Measurements from ENCODE around the gene MTUS2. TPM values are rescaled to one million over a fixed set of nuclear protein-coding genes. Genes with fewer than 3 reads are reported as not detected.

MTUS2 gene
- total and polyA plus RNA-seq, 2 donors (not counting 3 experiments of a cell fraction or from before 2014, with no cell fraction given): not detected

DNA sequence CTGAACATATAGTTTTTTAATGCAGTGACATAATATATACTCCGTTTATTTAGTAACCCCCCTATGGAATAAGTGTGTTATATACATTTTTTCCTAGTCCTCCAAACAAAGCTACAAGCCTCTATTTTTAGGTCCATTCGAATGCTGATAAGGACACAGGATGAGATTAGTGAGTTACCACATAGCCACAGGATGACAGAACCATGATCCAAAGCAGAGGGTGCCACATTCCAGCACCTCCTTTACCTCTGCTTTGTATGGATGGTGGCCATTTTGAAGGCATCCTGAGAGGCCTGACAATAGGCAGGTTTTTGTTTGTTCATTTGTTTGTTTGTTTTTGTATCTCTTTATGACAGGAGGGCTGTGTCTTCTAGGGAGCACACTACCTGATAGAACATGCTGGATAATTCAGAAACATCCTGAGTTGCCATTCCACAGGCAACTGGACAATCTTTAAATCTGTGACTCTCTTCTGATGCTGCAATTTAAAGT, 186.3 kb downstream of the MTUS2 start:
- POLR2A ChIA-PET: no interaction called here
- H3K4me1 ChIP-seq (ENCODE audit: control insufficient read depth, extremely low read depth, insufficient read depth, low read length): no peaks in the 10 kb centered on the region
- intact Hi-C loops (cut with micrococcal nuclease): no loop called here
- dilution Hi-C loops (cut with MboI; ENCODE audit: extremely low pct_ligation_motif_present, low sequenced_read_pairs): no loop called here
- no peaks in the 10 kb centered on the region for H3K79me2 ChIP-seq (ENCODE audit: control insufficient read depth, insufficient read depth, low read length)
- no peaks in the 10 kb centered on the region for H3K27me3 ChIP-seq (ENCODE audit: control insufficient read depth in 2 of 2, insufficient read depth in 2 of 2, low read length in 2 of 2)
- no peak overlapping the region for H3K27ac ChIP-seq (ENCODE audit: insufficient read depth, low read depth, low read length)
- no peak for DNase-seq (ENCODE audit: low read depth, low spot score)
- H3K4me3 ChIP-seq (replicated peaks in 1 of 3; ENCODE audit: insufficient read depth in 1 of 3, low read depth in 1 of 3, low read length in 3 of 3): no peak overlapping the region
- TF ChIP-seq JUN (IDR thresholded peaks at IDR 0.05; ENCODE audit: borderline replicate concordance, insufficient read depth, insufficient read length, low read depth) (no peak), MYC (IDR thresholded peaks at IDR 0.05; ENCODE audit: low read depth, low read length) (no peak), POLR2A (IDR thresholded peaks at IDR 0.05; ENCODE audit: low read depth, low read length) (no peak), GATA2 (IDR thresholded peaks at IDR 0.05; ENCODE audit: insufficient read depth, insufficient read length, low read depth, low read length) (no peak), EZH2 (IDR thresholded peaks at IDR 0.05; ENCODE audit: borderline replicate concordance, low read depth, low read length, severe bottlenecking) (no peak), FOS (IDR thresholded peaks at IDR 0.05; ENCODE audit: borderline replicate concordance, insufficient read depth, low read length) (no peak), POLR2AphosphoS5 (IDR thresholded peaks at IDR 0.05; ENCODE audit: insufficient read depth, low read depth, low read length) (no peak)
- TF ChIP-seq, protein P1, sequence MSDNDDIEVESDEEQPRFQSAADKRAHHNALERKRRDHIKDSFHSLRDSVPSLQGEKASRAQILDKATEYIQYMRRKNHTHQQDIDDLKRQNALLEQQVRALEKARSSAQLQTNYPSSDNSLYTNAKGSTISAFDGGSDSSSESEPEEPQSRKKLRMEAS (IDR thresholded peaks at IDR 0.05; ENCODE audit: insufficient read depth, insufficient read length): no peak
- TF ChIP-seq, protein P2, sequence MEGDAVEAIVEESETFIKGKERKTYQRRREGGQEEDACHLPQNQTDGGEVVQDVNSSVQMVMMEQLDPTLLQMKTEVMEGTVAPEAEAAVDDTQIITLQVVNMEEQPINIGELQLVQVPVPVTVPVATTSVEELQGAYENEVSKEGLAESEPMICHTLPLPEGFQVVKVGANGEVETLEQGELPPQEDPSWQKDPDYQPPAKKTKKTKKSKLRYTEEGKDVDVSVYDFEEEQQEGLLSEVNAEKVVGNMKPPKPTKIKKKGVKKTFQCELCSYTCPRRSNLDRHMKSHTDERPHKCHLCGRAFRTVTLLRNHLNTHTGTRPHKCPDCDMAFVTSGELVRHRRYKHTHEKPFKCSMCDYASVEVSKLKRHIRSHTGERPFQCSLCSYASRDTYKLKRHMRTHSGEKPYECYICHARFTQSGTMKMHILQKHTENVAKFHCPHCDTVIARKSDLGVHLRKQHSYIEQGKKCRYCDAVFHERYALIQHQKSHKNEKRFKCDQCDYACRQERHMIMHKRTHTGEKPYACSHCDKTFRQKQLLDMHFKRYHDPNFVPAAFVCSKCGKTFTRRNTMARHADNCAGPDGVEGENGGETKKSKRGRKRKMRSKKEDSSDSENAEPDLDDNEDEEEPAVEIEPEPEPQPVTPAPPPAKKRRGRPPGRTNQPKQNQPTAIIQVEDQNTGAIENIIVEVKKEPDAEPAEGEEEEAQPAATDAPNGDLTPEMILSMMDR (IDR thresholded peaks at IDR 0.05; ENCODE audit: extremely low read depth in 1 of 2, insufficient read depth in 1 of 2, low read depth in 1 of 2, low read length in 2 of 2): no peak
- CTCF ChIA-PET: no interaction called here
- no peak overlapping the region for H2AFZ ChIP-seq (ENCODE audit: low read depth, low read length)
- no peak for FAIRE-seq
- no TSS peak for BruUV-seq (replicated peaks)
- H3K9ac ChIP-seq (replicated peaks; ENCODE audit: extremely low read depth, insufficient read depth, low read length): no peak overlapping the region
- H3K36me3 ChIP-seq (ENCODE audit: control insufficient read depth in 2 of 2, extremely low read depth in 1 of 2, insufficient read depth in 2 of 2, low read length in 2 of 2): no peaks in the 10 kb centered on the region
- H3K4me2 ChIP-seq (ENCODE audit: insufficient read depth, low read length): no peak overlapping the region
- no peaks in the 10 kb centered on the region for H4K20me1 ChIP-seq (replicated peaks; ENCODE audit: control insufficient read depth, extremely low read depth, insufficient read depth, low read length)
- no peaks in the 10 kb centered on the region for H3K9me1 ChIP-seq (replicated peaks; ENCODE audit: control insufficient read depth, extremely low read depth, insufficient read depth, low read length)
- H3K9me3 ChIP-seq (replicated peaks; ENCODE audit: control insufficient read depth, insufficient read depth, low read length): no peaks in the 10 kb centered on the region
